ENCODE measurements around the gene MRGPRD. TPM values are rescaled to one million over a fixed set of nuclear protein-coding genes. Genes with fewer than 3 reads are reported as not detected.

MRGPRD gene
- total and polyA plus RNA-seq, 10 of the 15 experiments (the other 5 are each of a cell fraction or from before 2014, with no cell fraction given), result not detected

DNA sequence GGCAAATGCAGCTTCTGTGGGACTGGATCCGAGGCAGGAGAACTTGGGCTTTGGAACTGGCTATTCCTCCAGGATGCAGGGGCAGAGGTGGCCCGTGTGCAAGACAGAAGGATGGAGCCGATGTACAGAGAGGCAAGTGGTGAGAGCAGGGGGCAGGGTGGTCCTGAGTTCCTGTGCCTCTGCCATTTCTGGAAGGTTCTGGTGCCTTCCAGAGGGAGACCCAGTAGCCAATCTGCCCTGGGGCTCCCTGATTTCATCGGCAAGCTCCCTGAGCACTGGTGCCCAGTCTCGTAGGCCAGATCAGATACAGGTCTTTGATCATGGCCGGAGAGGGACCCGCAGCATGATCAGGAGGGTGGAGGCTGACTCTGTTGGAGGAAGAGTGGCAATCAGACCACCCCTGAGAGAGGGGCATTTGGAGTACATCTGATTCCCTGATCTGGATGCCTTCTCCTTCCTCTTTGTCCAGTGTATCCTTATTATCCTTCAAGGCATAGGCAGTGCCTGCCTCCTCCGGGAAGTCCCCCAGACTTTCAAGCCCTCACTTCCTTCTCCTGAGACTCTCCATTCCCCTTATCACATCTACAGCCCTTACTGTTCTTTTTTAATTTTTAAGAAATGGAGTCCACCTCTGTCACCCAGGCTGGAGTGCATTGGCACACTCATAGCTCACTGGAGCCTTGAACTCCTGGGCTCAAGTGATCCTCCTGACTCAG lies 9.7 kb downstream of the MRGPRD start:
- TF ChIP-seq NFYB (IDR thresholded peaks at IDR 0.05; ENCODE audit: insufficient read depth, low read depth, low read length) (no peak), STAT3 (IDR thresholded peaks at IDR 0.05; ENCODE audit: low read depth, low read length) (no peak), ZBED1 (IDR thresholded peaks at IDR 0.05; ENCODE audit: borderline replicate concordance) (no peak), GABPA (IDR thresholded peaks at IDR 0.05; ENCODE audit: low read depth) (no peak), SMAD5 (IDR thresholded peaks at IDR 0.05; ENCODE audit: low read depth) (no peak), TBL1XR1 (IDR thresholded peaks at IDR 0.05; ENCODE audit: low read depth, low read length) (no peak), NRF1 (conservative IDR thresholded peaks at IDR 0.05; ENCODE audit: low read depth, low read length) (no peak), ZBTB40 (IDR thresholded peaks at IDR 0.05; ENCODE audit: borderline replicate concordance) (no peak), CHD4 (IDR thresholded peaks at IDR 0.05) (no peak), YY1 (IDR thresholded peaks at IDR 0.05; ENCODE audit: low read depth, low read length) (no peak), EED (IDR thresholded peaks at IDR 0.05; ENCODE audit: low read depth) (no peak)
- Histone ChIP-seq H3K9ac (ENCODE audit: control insufficient read depth, insufficient read depth, low read length) (no peak overlapping the region), H4K20me1 (ENCODE audit: control insufficient read depth, insufficient read depth) (no peaks in the 10 kb centered on the region), H2AFZ (ENCODE audit: control insufficient read depth, low read depth, low read length) (no peak overlapping the region), H3K9me3 (replicated peaks; ENCODE audit: control insufficient read depth, insufficient read depth, low read length) (no peaks in the 10 kb centered on the region; the same call in 2 of the 3 replicates), H3K4me2 (ENCODE audit: control insufficient read depth, insufficient read depth) (no peak overlapping the region), H3K36me3 (ENCODE audit: control insufficient read depth in 2 of 2, insufficient read depth in 2 of 2, low read length in 1 of 2) (no peaks in the 10 kb centered on the region), H3K4me3 (no peak overlapping the region), H3K27ac (ENCODE audit: control insufficient read depth, insufficient read depth) (no peak overlapping the region), H3K79me2 (ENCODE audit: control insufficient read depth, insufficient read depth, low read length) (no peaks in the 10 kb centered on the region), H3K4me1 (ENCODE audit: control insufficient read depth, insufficient read depth, low read length) (no peaks in the 10 kb centered on the region), H3K27me3 (replicated peaks in 1 of 2; ENCODE audit: control insufficient read depth in 2 of 2, insufficient read depth in 2 of 2, low read length in 1 of 2) (no peaks in the 10 kb centered on the region; a peak in 1 of 4 replicates)
- no TSS peak for BruUV-seq (replicated peaks)
- ChIA-PET POLR2A (no interaction called here), RAD21 (ENCODE audit: unreplicated experiment) (no interaction called here), SMC1A (ENCODE audit: uncharacterized antibody, unreplicated experiment) (interaction anchor here (1.2 kb wide), 1 partner anchor 13 kb away, joined by 3 read pairs; no protein-coding TSS in a partner anchor), CTCF (no interaction called here)
- intact Hi-C loops (cut with micrococcal nuclease; ENCODE audit: unreplicated experiment), result no loop called here
- 53% methylated on average over 8 of the region's 8 CpGs for WGBS (ENCODE audit: insufficient coverage, insufficient replicate concordance, low lambda C conversion rate, missing lambda C conversion rate)
- DNase-seq (ENCODE audit: low read depth, low spot score) (no peak), ATAC-seq (no peak), FAIRE-seq (no peak)
- in situ Hi-C loops (cut with MboI), result no loop called here

Data from GM12878 (cell line).